ENCODE measurements around the gene ZNHIT3. TPM values are rescaled to one million over a fixed set of nuclear protein-coding genes. Genes with fewer than 3 reads are reported as not detected.
A peak's percentile ranks its signal among the peaks of the same experiment; 100 is the strongest.

Gene ZNHIT3
- total RNA-seq, 1 experiment from 2014 or later: 89.7 TPM

DNA sequence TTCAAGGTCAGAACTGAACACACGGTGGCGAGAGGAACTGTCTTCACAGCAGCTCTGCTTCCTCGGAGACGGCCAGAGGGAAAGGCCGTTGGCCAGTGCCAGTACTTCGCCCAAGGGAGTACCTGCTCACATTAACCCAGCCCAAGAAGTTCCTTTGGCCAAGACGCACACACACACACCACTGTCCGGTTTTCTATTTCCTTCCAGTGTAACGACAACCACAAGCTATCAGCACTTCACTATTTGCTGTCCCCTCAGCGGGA lies 57.5 kb downstream of the ZNHIT3 start:
- H3K4me3 ChIP-seq: peak overlapping the region; percentile 96
- H3K27me3 ChIP-seq: no peaks in the 10 kb centered on the region
- peaks cover 9% of the 10 kb centered on the region for H3K4me1 ChIP-seq
- H3K36me3 ChIP-seq: peaks cover 15% of the 10 kb centered on the region
- H3K9me3 ChIP-seq (replicated peaks): no peaks in the 10 kb centered on the region
- peak overlapping the region; percentile 94 for H3K27ac ChIP-seq
- DNase-seq: peak in 1 of 2 experiments; percentile 39

- H3K4me3 ChIP-seq: peak within 1 kb of the TSS; percentile 96
- H3K27me3 ChIP-seq: no peaks in the 10 kb centered on the region
- H3K36me3 ChIP-seq: peaks cover 19% of the 10 kb centered on the region
- peak; percentile 95 to 97 for DNase-seq
- H3K4me1 ChIP-seq: peaks cover 9% of the 10 kb centered on the region
- peak within 1 kb of the TSS; percentile 94 for H3K27ac ChIP-seq
- no peaks in the 10 kb centered on the region for H3K9me3 ChIP-seq (replicated peaks)
Measured at GRCh38 chr17:36544307-36545076, 58.0 kb downstream of the ZNHIT3 start, which contains the start of gene GGNBP2. Gene GGNBP2, plus strand, starts transcription at chr17:36544919. Its CDS starts 806 bp downstream, at chr17:36545725.

DNA sequence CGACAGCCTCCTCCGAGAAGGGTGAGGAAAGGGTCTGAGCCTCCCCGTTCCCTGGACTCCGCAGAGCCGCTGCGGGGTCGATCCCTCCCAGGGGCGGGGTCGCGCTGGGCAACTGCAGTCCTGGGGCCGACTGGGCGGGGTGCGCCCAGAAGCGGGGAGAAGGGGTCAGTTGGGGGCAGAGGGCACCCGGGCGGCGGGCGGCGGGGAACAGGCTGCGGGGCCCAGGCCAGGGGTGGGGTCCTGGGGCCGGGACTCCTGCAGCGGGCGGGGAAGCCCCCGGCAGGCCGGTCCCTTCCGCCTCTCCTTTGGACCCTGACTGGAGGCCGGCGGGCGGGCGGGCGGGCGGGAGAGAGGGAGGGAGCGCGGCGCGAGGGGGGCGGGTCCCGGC lies 58.6 kb downstream of the ZNHIT3 start:
- no peak for DNase-seq
- peak overlapping the region; percentile 94 for H3K27ac ChIP-seq
- peaks cover 23% of the 10 kb centered on the region for H3K36me3 ChIP-seq
- H3K9me3 ChIP-seq (replicated peaks): no peaks in the 10 kb centered on the region
- H3K4me3 ChIP-seq: peak overlapping the region; percentile 96
- H3K27me3 ChIP-seq: no peaks in the 10 kb centered on the region
- peaks cover 9% of the 10 kb centered on the region for H3K4me1 ChIP-seq

Other genes starting within 250 kb of the ZNHIT3 start
- gene TBC1D3I, start 222.1 kb upstream of the ZNHIT3 start, total RNA-seq (2014; rRNA removed; shearing (Covaris generic)): not detected in 2 replicates
- not detected in 2 replicates for gene TBC1D3G, start 162.8 kb upstream of the ZNHIT3 start, total RNA-seq (2014; rRNA removed; shearing (Covaris generic))
- gene TBC1D3H, start 98.2 kb upstream of the ZNHIT3 start, total RNA-seq (2014; rRNA removed; shearing (Covaris generic)): not detected in 2 replicates
- 70.0 and 93.0 TPM in 2 replicates for gene MYO19, start 48.2 kb downstream of the ZNHIT3 start, total RNA-seq (2014; rRNA removed; shearing (Covaris generic))
- gene PIGW, start 48.3 kb downstream of the ZNHIT3 start, total RNA-seq (2014; rRNA removed; shearing (Covaris generic)): 22.6 and 23.4 TPM in 2 replicates
- gene GGNBP2, start 58.2 kb downstream of the ZNHIT3 start, total RNA-seq (2014; rRNA removed; shearing (Covaris generic)): 70.8 and 81.9 TPM in 2 replicates
- 13.7 and 18.1 TPM in 2 replicates for gene DHRS11, start 105.2 kb downstream of the ZNHIT3 start, total RNA-seq (2014; rRNA removed; shearing (Covaris generic))
- 5.1 and 6.0 TPM in 2 replicates for gene MRM1, start 114.9 kb downstream of the ZNHIT3 start, total RNA-seq (2014; rRNA removed; shearing (Covaris generic))